C4-2B (cell line): ENCODE data around the gene BORCS5.
"Not testable (repeated sequence)": the region's sequence is repeated elsewhere in the genome, so short reads cannot be mapped to it uniquely, and the experiment has no call there.

Source experiments
- CTCF ChIP-seq: fragments of 450-650 bp; conservative IDR thresholded peaks from 2 replicates; pipeline ENCODE4 v1.5.1; 2017; ENCODE audit warnings: mild to moderate bottlenecking
- ZFX ChIP-seq: fragments of 450-650 bp; IDR thresholded peaks from 2 replicates; pipeline ENCODE4 v1.6.1; 2017

GRCh38 chr12:12310695-12311094 is 46.2 kb upstream of the BORCS5 start:
- not testable (repeated sequence) for TF ChIP-seq CTCF, ZFX
